ENCODE measurements around the gene MANSC4.

DNA sequence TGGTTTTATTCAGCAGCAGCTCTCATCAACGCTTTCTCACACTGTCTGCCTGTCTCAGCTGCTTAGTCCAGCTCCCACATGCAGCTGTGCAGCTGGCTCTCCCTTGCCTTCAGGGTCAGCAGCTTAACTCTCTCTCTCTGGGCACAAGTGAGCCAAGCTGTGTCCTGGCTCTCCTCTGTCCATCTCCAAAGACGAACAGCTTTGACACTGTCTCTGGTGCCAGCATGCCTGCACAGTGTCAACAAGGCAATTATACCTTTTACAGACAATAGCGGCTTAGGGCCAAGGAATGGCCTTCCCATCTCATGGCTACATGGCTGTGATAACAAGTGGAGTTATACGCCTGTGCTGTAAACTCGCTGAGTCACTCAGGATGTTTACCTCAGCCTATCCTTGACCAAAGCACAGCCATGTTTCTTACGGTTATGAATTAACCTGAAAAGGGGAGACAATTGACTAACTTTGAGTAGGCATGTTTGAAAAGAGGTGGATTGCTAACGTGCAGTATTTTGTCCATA is 38.4 kb upstream of the MANSC4 start:
- TF ChIP-seq CTCF (IDR thresholded peaks at IDR 0.05) (no peak), CBFB (CRISPR knock-in tag; IDR thresholded peaks at IDR 0.05; ENCODE audit: low read depth) (no peak), SMAD4 (CRISPR knock-in tag; IDR thresholded peaks at IDR 0.05) (no peak), NR1H2 (CRISPR knock-in tag; IDR thresholded peaks at IDR 0.05) (no peak)
